SK-N-SH (cell line): ENCODE measurements around the gene HNRNPUL1. TPM values are rescaled to one million over a fixed set of nuclear protein-coding genes. Genes with fewer than 3 reads are reported as not detected.

Source experiments
- CTCF ChIA-PET: fragments of 300-600, 350-600 bp; formaldehyde crosslinking; extraction: SDS; loops from one replicate; lab custom pipeline; 2021; lab: Yijun Ruan, JAX
- POLR2A ChIA-PET: fragments of 350-600 bp; sonication (Branson Sonifier 250); formaldehyde crosslinking; extraction: SDS; loops from one replicate; lab custom pipeline; 2020; ENCODE audit warnings: antibody characterized with exemption, inconsistent platforms; lab: Yijun Ruan, JAX
- DNase-seq: peaks from one replicate; pipeline ENCODE4 v3.0.0; 2012
- H2AFZ ChIP-seq: fragments of 200-600 bp; sonication (generic); 2 replicates; pipeline ENCODE4 v1.8.1; 2016; ENCODE audit warnings: antibody characterized with exemption, mild to moderate bottlenecking, low read depth
- H3F3A ChIP-seq: fragments of 200-600 bp; sonication (generic); replicated peaks from 2 replicates; pipeline ENCODE3; 2016; ENCODE audit warnings: antibody characterized with exemption, mild to moderate bottlenecking; ENCODE audit not compliant: insufficient read depth
- H3K27ac ChIP-seq, 2 experiments: fragments of 200-500 bp in 1 of 2; fragments of 200-600 bp in 1 of 2; sonication (Bioruptor generic) in 1 of 2; sonication (generic), shearing (Covaris generic) in 1 of 2; 2 replicates each; pipeline versions ENCODE4 v1.5.1 to v1.6.1; 2014 to 2016; ENCODE audit warnings: low read depth in 2 of 2, inconsistent platforms in 1 of 2, low read length in 1 of 2, mild to moderate bottlenecking in 1 of 2, mixed read lengths in 1 of 2
- H3K27me3 ChIP-seq: fragments of 200-600 bp; sonication (generic), shearing (Covaris generic); 2 replicates; pipeline ENCODE4 v1.6.1; 2016; ENCODE audit warnings: mixed run types; ENCODE audit not compliant: insufficient read depth
- H3K36me3 ChIP-seq, 2 experiments: fragments of 200-500 bp in 1 of 2; fragments of 200-600 bp in 1 of 2; sonication (Bioruptor generic) in 1 of 2; sonication (generic) in 1 of 2; replicated peaks in 1 of 2; 2 replicates each; pipeline versions ENCODE3 to v1.5.1; 2014 to 2016; ENCODE audit warnings: low read length in 1 of 2, mild to moderate bottlenecking in 1 of 2; ENCODE audit not compliant: insufficient read depth in 2 of 2, control insufficient read depth in 1 of 2
- H3K4me1 ChIP-seq, 2 experiments: fragments of 200-500 bp in 1 of 2; fragments of 200-600 bp in 1 of 2; sonication (Bioruptor generic) in 1 of 2; sonication (generic), shearing (Covaris generic) in 1 of 2; 2 replicates each; pipeline versions ENCODE4 v1.5.1 to v1.6.1; 2014 to 2016; ENCODE audit warnings: low read depth in 1 of 2, low read length in 1 of 2, mixed run types in 1 of 2; ENCODE audit not compliant: insufficient read depth in 2 of 2, control insufficient read depth in 1 of 2
- H3K4me2 ChIP-seq: fragments of 200-600 bp; sonication (generic), shearing (Covaris generic); 2 replicates; pipeline ENCODE4 v1.6.1; 2017; ENCODE audit warnings: mixed run types
- H3K4me3 ChIP-seq, 2 experiments: fragments of 200-500 bp in 1 of 2; fragments of 200-600 bp in 1 of 2; sonication (Bioruptor generic) in 1 of 2; sonication (generic), shearing (Covaris generic) in 1 of 2; 2 replicates each; pipeline versions ENCODE4 v1.5.1 to v1.8.1; 2014 to 2016; ENCODE audit warnings: low read depth in 2 of 2, inconsistent platforms in 1 of 2, low read length in 1 of 2, mild to moderate bottlenecking in 1 of 2, mixed read lengths in 1 of 2, moderate library complexity in 1 of 2
- H3K79me2 ChIP-seq: fragments of 200-600 bp; sonication (generic); 2 replicates; pipeline ENCODE4 v1.8.1; 2017; ENCODE audit warnings: mild to moderate bottlenecking; ENCODE audit not compliant: insufficient read depth
- H3K9ac ChIP-seq: fragments of 200-600 bp; sonication (generic); 2 replicates; pipeline ENCODE4 v1.6.1; 2017; ENCODE audit warnings: mixed run types
- H3K9me2 ChIP-seq: fragments of 200-600 bp; sonication (generic); 2 replicates; pipeline ENCODE4 v1.6.1; 2017; ENCODE audit warnings: mixed run types
- H3K9me3 ChIP-seq: fragments of 200-600 bp; sonication (generic); 2 replicates; pipeline ENCODE4 v1.6.1; 2017; ENCODE audit warnings: mixed run types, mild to moderate bottlenecking, moderate library complexity
- H4K20me1 ChIP-seq: fragments of 200-600 bp; sonication (generic); 2 replicates; pipeline ENCODE4 v1.6.1; 2017; ENCODE audit warnings: mild to moderate bottlenecking, mixed run types; ENCODE audit not compliant: insufficient read depth
- CHD2 ChIP-seq: fragments of 150-350 bp; IDR thresholded peaks from 2 replicates; pipeline ENCODE4 v1.6.1; 2018; ENCODE audit warnings: low read length; ENCODE audit not compliant: partially characterized antibody
- ELF1 ChIP-seq: IDR thresholded peaks from 2 replicates; pipeline ENCODE4 v1.4.0; 2012
- EZH2phosphoT487 ChIP-seq: fragments of 200-600 bp; sonication (generic); IDR thresholded peaks from 2 replicates; pipeline ENCODE4 v1.6.1; 2017; ENCODE audit warnings: low read depth, mixed run types, mild to moderate bottlenecking, antibody characterized with exemption, moderate library complexity, borderline replicate concordance
- FOSL2 ChIP-seq: IDR thresholded peaks from 2 replicates; pipeline ENCODE4 v1.4.0; 2012; ENCODE audit warnings: low read depth, mild to moderate bottlenecking, moderate library complexity, borderline replicate concordance
- IRF3 ChIP-seq: fragments of 150-350 bp; IDR thresholded peaks from 2 replicates; pipeline ENCODE4 v1.6.1; 2016; ENCODE audit warnings: mild to moderate bottlenecking, low read depth, low read length
- MEF2A ChIP-seq: IDR thresholded peaks from 2 replicates; pipeline ENCODE4 v1.4.0; 2012; ENCODE audit warnings: low read depth, borderline replicate concordance
- NFIC ChIP-seq: IDR thresholded peaks from 2 replicates; pipeline ENCODE4 v1.4.0; 2012; ENCODE audit warnings: borderline replicate concordance
- PBX3 ChIP-seq: IDR thresholded peaks from 2 replicates; pipeline ENCODE4; 2012
- POLR2AphosphoS5 ChIP-seq: IDR thresholded peaks from 2 replicates; pipeline ENCODE4 v1.6.1; 2012; ENCODE audit warnings: low read depth, low read length
- RAD21 ChIP-seq: IDR thresholded peaks from 2 replicates; pipeline ENCODE4 v1.6.1; 2012; ENCODE audit warnings: mild to moderate bottlenecking, low read length
- RCOR1 ChIP-seq: fragments of 150-350 bp; IDR thresholded peaks from 2 replicates; pipeline ENCODE4 v1.6.1; 2017; ENCODE audit warnings: antibody characterized with exemption, low read length
- RFX5 ChIP-seq: IDR thresholded peaks from 2 replicates; pipeline ENCODE4 v1.6.1; 2012; ENCODE audit warnings: mild to moderate bottlenecking, improper control_type of control experiment, low read length
- RXRA ChIP-seq: IDR thresholded peaks from 2 replicates; pipeline ENCODE4 v1.4.0; 2012; ENCODE audit warnings: low read depth, mild to moderate bottlenecking, borderline replicate concordance
- SIN3A ChIP-seq: IDR thresholded peaks from 2 replicates; pipeline ENCODE4 v1.6.1; 2012; ENCODE audit warnings: low read depth, mild to moderate bottlenecking, low read length, moderate library complexity, borderline replicate concordance
- TEAD4 ChIP-seq: IDR thresholded peaks from 2 replicates; pipeline ENCODE4 v1.4.0; 2012; ENCODE audit warnings: mild to moderate bottlenecking, borderline replicate concordance; ENCODE audit not compliant: insufficient read depth
- WGBS: methylation state at CpG from one replicate; pipeline ENCODE4 v1.1.6; 2017; ENCODE audit warnings: low lambda C conversion rate; 5-methylcytosine and 5-hydroxymethylcytosine counted together
- polyA plus RNA-seq, 3 experiments: library from polyadenylated mRNA; depleted of rRNA; stranded (reverse); fragments of >200 nt; gene quantifications; 2 replicates each; pipeline ENCODE4 v1.2.3, GENCODE V29; 2012
- TF ChIP-seq, protein P1 (sequence below): IDR thresholded peaks from 2 replicates; pipeline ENCODE4 v1.6.1; 2012; ENCODE audit warnings: mild to moderate bottlenecking, low read depth, low read length, moderate library complexity
- TF ChIP-seq, protein P2 (sequence below): IDR thresholded peaks from 2 replicates; pipeline ENCODE4 v1.4.0; 2012; ENCODE audit warnings: low read depth
- TF ChIP-seq, protein P3 (sequence below): IDR thresholded peaks from 2 replicates; pipeline ENCODE4 v1.4.0; 2012; ENCODE audit warnings: low read depth, borderline replicate concordance

Gene HNRNPUL1
- polyA plus RNA-seq, 1 of the 3 experiments (the other 2 are of a cell fraction), result 41.5 TPM

- POLR2A ChIA-PET, result no interaction called here
- TF ChIP-seq CHD2 (no peak), RXRA (no peak), ELF1 (no peak), TEAD4 (no peak), RCOR1 (no peak), NFIC (no peak), RFX5 (no peak), IRF3 (no peak), SIN3A (no peak)
- TF ChIP-seq, protein P1, sequence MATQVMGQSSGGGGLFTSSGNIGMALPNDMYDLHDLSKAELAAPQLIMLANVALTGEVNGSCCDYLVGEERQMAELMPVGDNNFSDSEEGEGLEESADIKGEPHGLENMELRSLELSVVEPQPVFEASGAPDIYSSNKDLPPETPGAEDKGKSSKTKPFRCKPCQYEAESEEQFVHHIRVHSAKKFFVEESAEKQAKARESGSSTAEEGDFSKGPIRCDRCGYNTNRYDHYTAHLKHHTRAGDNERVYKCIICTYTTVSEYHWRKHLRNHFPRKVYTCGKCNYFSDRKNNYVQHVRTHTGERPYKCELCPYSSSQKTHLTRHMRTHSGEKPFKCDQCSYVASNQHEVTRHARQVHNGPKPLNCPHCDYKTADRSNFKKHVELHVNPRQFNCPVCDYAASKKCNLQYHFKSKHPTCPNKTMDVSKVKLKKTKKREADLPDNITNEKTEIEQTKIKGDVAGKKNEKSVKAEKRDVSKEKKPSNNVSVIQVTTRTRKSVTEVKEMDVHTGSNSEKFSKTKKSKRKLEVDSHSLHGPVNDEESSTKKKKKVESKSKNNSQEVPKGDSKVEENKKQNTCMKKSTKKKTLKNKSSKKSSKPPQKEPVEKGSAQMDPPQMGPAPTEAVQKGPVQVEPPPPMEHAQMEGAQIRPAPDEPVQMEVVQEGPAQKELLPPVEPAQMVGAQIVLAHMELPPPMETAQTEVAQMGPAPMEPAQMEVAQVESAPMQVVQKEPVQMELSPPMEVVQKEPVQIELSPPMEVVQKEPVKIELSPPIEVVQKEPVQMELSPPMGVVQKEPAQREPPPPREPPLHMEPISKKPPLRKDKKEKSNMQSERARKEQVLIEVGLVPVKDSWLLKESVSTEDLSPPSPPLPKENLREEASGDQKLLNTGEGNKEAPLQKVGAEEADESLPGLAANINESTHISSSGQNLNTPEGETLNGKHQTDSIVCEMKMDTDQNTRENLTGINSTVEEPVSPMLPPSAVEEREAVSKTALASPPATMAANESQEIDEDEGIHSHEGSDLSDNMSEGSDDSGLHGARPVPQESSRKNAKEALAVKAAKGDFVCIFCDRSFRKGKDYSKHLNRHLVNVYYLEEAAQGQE, result no peak
- H4K20me1 ChIP-seq, result no peaks in the 10 kb centered on the region
Observed at GRCh38 chr19:41244117-41244516, 20.1 kb upstream of the HNRNPUL1 start.

DNA sequence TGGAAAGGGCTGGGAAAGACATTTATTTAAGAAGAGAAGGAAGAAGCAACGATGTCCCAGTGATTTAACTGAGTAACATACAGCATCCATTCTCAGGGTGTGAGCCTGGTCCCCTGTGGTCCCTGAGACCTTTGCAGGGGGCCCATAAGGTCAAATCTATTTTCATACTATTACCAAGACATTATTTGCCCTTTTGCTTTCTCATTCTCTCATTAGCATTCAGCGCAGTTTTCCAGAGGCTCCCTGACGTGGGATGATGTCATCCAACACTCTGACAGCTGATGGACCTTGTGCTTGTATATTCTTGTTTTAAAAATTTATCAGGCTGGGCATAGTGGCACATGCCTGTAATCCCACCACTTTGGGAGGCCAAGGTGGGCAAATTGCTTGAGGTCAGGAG, 18.3 kb upstream of the HNRNPUL1 start:
- Histone ChIP-seq H3K9me3 (no peaks in the 10 kb centered on the region), H3K9ac (no peak overlapping the region), H4K20me1 (no peaks in the 10 kb centered on the region), H3K79me2 (peaks cover 39% of the 10 kb centered on the region), H3K36me3 (peaks cover 19 to 87% of the 10 kb centered on the region in 2 experiments), H3F3A (peaks cover 30% of the 10 kb centered on the region), H3K4me1 (no peaks in the 10 kb centered on the region), H3K27me3 (no peaks in the 10 kb centered on the region), H3K4me3 (no peak overlapping the region), H2AFZ (no peak overlapping the region), H3K9me2 (no peaks in the 10 kb centered on the region), H3K27ac (no peak overlapping the region), H3K4me2 (no peak overlapping the region)
- ChIA-PET POLR2A (no interaction called here), CTCF (interaction anchor here (1.0 to 1.9 kb wide), 2 partner anchors 17 to 25 kb away, joined by 3 to 5 read pairs; no protein-coding TSS in a partner anchor)
- no peak for DNase-seq
- WGBS, result 84% methylated on average over 3 of the region's 3 CpGs
- no peak for TF ChIP-seq EZH2phosphoT487
- TF ChIP-seq POLR2AphosphoS5, result no peak
- TF ChIP-seq IRF3, result no peak
- no peak for TF ChIP-seq PBX3
- TF ChIP-seq FOSL2, result no peak
- TF ChIP-seq RAD21, result no peak
- TF ChIP-seq, protein P2, sequence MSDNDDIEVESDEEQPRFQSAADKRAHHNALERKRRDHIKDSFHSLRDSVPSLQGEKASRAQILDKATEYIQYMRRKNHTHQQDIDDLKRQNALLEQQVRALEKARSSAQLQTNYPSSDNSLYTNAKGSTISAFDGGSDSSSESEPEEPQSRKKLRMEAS, result no peak
- no peak for TF ChIP-seq MEF2A
- no peak for TF ChIP-seq RXRA
- TF ChIP-seq, protein P3, sequence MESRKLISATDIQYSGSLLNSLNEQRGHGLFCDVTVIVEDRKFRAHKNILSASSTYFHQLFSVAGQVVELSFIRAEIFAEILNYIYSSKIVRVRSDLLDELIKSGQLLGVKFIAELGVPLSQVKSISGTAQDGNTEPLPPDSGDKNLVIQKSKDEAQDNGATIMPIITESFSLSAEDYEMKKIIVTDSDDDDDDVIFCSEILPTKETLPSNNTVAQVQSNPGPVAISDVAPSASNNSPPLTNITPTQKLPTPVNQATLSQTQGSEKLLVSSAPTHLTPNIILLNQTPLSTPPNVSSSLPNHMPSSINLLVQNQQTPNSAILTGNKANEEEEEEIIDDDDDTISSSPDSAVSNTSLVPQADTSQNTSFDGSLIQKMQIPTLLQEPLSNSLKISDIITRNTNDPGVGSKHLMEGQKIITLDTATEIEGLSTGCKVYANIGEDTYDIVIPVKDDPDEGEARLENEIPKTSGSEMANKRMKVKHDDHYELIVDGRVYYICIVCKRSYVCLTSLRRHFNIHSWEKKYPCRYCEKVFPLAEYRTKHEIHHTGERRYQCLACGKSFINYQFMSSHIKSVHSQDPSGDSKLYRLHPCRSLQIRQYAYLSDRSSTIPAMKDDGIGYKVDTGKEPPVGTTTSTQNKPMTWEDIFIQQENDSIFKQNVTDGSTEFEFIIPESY, result no peak

More at GRCh38 chr19:41244117-41244516, 20.1 kb upstream of the HNRNPUL1 start:
- 77% methylated on average over 4 of the region's 4 CpGs for WGBS
- H3K4me3 ChIP-seq, result no peak overlapping the region
- H3K27ac ChIP-seq, result no peak overlapping the region
- no peak overlapping the region for H3K4me2 ChIP-seq
- no peak for DNase-seq
- H2AFZ ChIP-seq, result no peak overlapping the region
- no peaks in the 10 kb centered on the region for H3K4me1 ChIP-seq
- H3K9me2 ChIP-seq, result no peaks in the 10 kb centered on the region
- CTCF ChIA-PET, result no interaction called here
- peaks cover 16 to 87% of the 10 kb centered on the region in 2 experiments for H3K36me3 ChIP-seq
- no peaks in the 10 kb centered on the region for H3K9me3 ChIP-seq
- no peaks in the 10 kb centered on the region for H3K27me3 ChIP-seq
- no peak overlapping the region for H3K9ac ChIP-seq
- peaks cover 28% of the 10 kb centered on the region for H3F3A ChIP-seq
- H3K79me2 ChIP-seq, result peaks cover 38% of the 10 kb centered on the region
